Measurements from ENCODE around the gene CENPW. TPM values are rescaled to one million over a fixed set of nuclear protein-coding genes. Genes with fewer than 3 reads are reported as not detected.
A peak's percentile ranks its signal among the peaks of the same experiment; 100 is the strongest.

The CENPW gene
- polyA plus RNA-seq, 12 donors: 7.6 to 32.2 (median 14.5) TPM; not detected in 1

GRCh38 chr6:126361832-126362440 lies 22.0 kb downstream of the CENPW start:
- DNase-seq: no peak

GRCh38 chr6:126367849-126368248 lies 27.9 kb downstream of the CENPW start:
- DNase-seq: no peak

- DNase-seq: no peak
Observed at GRCh38 chr6:126372626-126373025, 32.7 kb downstream of the CENPW start.

DNA sequence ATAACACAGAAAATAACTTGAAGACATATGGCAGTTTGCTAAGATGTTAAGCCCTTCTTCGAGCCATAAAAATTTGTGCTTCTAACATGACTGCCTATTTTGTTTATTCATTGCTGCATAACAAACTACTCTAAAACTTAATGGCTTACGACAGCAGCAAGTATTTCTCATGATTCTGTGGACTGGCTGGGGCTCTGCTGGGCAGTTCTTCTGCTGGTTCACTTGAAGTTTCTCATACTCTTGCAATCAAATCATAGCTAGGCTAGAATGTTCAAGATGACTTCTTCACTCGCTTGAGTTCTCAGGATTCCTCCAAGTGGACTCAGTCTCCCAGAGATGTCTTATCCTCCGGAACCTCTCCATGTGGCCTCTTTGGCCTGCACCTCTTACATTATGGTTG lies 33.4 kb downstream of the CENPW start:
- no peak for DNase-seq

DNA sequence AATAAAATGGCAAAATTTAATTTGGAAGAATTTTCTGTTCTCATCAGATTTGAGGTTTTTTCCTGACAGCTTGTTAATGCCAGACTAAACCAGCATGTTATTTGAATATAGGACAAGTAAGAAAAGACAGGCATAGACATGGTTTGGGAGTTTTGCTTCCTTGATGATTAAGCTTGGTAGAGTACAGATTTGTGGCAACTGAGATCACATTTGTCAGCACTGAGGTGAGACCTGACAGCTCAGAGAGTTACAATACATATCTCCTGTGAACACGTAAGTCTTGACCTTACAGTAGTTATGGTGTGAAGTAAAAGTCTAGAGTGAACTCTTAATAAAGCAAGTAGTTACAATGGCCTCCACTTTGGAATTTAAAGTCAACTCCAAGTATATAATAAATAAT lies 34.5 kb downstream of the CENPW start:
- no peak for DNase-seq

DNA sequence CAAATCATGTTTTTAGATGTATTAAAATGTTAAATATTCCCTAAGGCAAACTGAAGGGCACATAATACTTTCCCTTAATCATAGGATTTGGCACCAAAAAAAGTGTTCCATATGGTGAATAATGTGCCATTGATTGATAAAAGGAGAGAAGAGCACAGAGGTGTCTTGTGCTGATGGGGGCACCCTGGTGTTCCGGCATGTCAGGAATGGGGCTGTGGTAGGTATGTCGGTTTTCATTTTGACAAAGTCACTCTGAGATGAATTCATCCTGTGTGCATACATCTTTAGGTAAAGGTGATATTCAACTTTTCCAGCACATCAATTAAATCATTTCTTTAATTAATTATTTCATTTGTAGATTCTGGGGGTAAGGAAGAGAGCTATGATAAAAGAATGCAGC lies 36.8 kb downstream of the CENPW start:
- no peak for DNase-seq

- no peak for DNase-seq
Observed at GRCh38 chr6:126377594-126378153, 37.8 kb downstream of the CENPW start.

DNA sequence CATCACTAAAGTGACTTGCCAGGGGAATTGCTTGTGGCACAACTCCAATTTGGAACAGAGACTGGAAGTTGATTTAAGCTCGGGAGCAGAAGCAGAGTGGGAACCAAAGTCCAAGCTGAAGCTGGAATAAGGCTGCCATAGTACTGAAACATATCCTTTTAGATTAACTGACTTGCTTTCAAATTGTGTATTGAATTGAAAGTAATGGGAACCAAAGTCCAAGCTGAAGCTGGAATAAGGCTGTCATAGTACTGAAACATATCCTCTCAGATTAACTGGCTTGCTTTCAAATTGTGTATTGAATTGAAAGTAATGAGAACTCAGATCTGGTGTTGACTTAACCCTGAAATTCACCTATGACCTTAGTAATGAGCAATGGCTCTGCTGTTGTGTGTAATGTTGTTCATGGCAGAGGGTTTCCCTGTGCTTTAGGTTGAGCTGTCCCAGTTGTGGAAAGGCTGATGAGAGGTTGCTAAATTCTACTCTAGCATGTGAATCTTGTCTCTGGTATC lies 40.2 kb downstream of the CENPW start:
- DNase-seq: no peak

DNA sequence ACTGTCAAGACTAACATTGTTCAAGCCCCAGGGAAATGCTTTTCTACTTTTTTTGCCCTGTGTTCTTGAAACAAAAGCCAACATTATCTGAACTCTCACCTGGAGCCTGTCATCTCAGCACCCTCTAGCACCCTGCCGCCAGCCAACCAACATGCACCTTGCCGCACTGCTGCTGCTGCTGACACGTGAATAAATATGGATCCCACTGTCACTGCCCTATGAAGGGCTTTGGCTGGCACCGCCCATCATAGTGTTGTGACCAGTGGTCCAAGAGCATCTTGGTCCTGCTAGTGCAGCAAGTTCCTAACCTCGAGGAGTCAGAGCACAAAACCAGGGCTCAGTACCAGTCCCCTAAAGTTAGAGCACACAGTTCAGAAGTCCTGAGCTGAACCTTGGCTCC lies 41.6 kb downstream of the CENPW start:
- DNase-seq: no peak

GRCh38 chr6:126383203-126383602 lies 43.3 kb downstream of the CENPW start:
- DNase-seq: no peak

GRCh38 chr6:126385536-126385935 lies 45.6 kb downstream of the CENPW start:
- DNase-seq: no peak

GRCh38 chr6:126388104-126388598 lies 48.2 kb downstream of the CENPW start:
- peak; percentile 14 for DNase-seq

- DNase-seq: no peak
Observed at GRCh38 chr6:126396131-126396530, 56.2 kb downstream of the CENPW start.
